HepG2 (cell line): Measurements from ENCODE around the gene TNN. TPM values are rescaled to one million over a fixed set of nuclear protein-coding genes. Genes with fewer than 3 reads are reported as not detected.
"Not testable (repeated sequence)": the region's sequence is repeated elsewhere in the genome, so short reads cannot be mapped to it uniquely, and the experiment has no call there.

Experiments used
- ATAC-seq: fragments of 200-7000 bp; cut with Tn5 transposase; 3 replicates; pipeline ENCODE4 v1.9.1; 2020; ENCODE audit warnings: mild to moderate bottlenecking, moderate library complexity
- BruUV-seq: library from RNA; stranded (reverse); fragments of 400-500 nt; replicated peaks from 2 replicates; lab custom pipeline; 2021; lab: Mats Ljungman, UMichigan
- CTCF ChIA-PET: fragments of 300-600 bp; formaldehyde crosslinking; extraction: SDS; loops from one replicate; lab custom pipeline; 2021; ENCODE audit warnings: low total read pairs, inconsistent platforms, low intra/inter-chr PET ratio; lab: Yijun Ruan, JAX
- POLR2A ChIA-PET: fragments of 350-600 bp; sonication (Branson Sonifier 250); formaldehyde crosslinking; loops from one replicate; lab custom pipeline; 2020; ENCODE audit warnings: antibody characterized with exemption, inconsistent platforms; lab: Yijun Ruan, JAX
- DNase-seq: peaks from one replicate; pipeline ENCODE4 v3.0.0-alpha.2; 2015; ENCODE audit warnings: low spot score
- FAIRE-seq: peaks from 3 replicates; lab custom pipeline; 2011; peaks lifted over from hg19 to GRCh38; lab: Jason Lieb, UNC
- H2AFZ ChIP-seq: one replicate; pipeline ENCODE4 v1.6.1; 2011; ENCODE audit warnings: low read length, inconsistent platforms
- H3K27ac ChIP-seq: fragments of 300-600 bp; 3 replicates; pipeline ENCODE4 v1.8.0; 2011; ENCODE audit warnings: mixed run types, mild to moderate bottlenecking, mixed read lengths, low read length, inconsistent platforms; ENCODE audit not compliant: insufficient read depth; ENCODE audit errors: extremely low read length
- H3K27me3 ChIP-seq, 2 experiments: fragments of 200-600 bp in 1 of 2; 2 replicates in 1 of 2; 3 replicates in 1 of 2; pipeline versions ENCODE4 v1.6.0 to v1.8.0; 2011; ENCODE audit warnings: low read length in 2 of 2, mild to moderate bottlenecking in 2 of 2, moderate library complexity in 2 of 2, inconsistent platforms in 1 of 2; ENCODE audit not compliant: insufficient read depth in 2 of 2, control insufficient read depth in 1 of 2
- H3K36me3 ChIP-seq, 2 experiments: fragments of 200-600 bp in 1 of 2; replicated peaks in 1 of 2; 2 replicates in 1 of 2; 3 replicates in 1 of 2; pipeline versions ENCODE4 v1.5.1 to v1.8.0; 2011; ENCODE audit warnings: low read length in 2 of 2, inconsistent platforms in 1 of 2; ENCODE audit not compliant: insufficient read depth in 2 of 2, control insufficient read depth in 1 of 2
- H3K4me1 ChIP-seq: 2 replicates; pipeline ENCODE4 v1.5.1; 2012; ENCODE audit warnings: low read length, inconsistent platforms; ENCODE audit not compliant: insufficient read depth
- H3K4me2 ChIP-seq: 2 replicates; pipeline ENCODE4 v1.6.0; 2011; ENCODE audit warnings: low read depth, low read length, inconsistent platforms
- H3K4me3 ChIP-seq, 3 experiments: fragments of 200-600 bp in 1 of 3; sonication (generic), shearing (Covaris generic) in 1 of 3; replicated peaks in 1 of 3; 2 replicates each; pipeline ENCODE4 v1.5.1; 2011 to 2016; ENCODE audit warnings: low read length in 3 of 3, inconsistent platforms in 2 of 3, low read depth in 2 of 3, mild to moderate bottlenecking in 2 of 3, control low read depth in 1 of 3, mixed read lengths in 1 of 3; ENCODE audit not compliant: insufficient read depth in 1 of 3
- H3K79me2 ChIP-seq: one replicate; pipeline ENCODE4 v1.6.1; 2011; ENCODE audit warnings: low read length, inconsistent platforms; ENCODE audit not compliant: insufficient read depth
- H3K9ac ChIP-seq: 2 replicates; pipeline ENCODE4 v1.6.0; 2011; ENCODE audit warnings: mild to moderate bottlenecking, low read depth, low read length, inconsistent platforms; ENCODE audit not compliant: insufficient read depth
- H3K9me3 ChIP-seq: 2 replicates; pipeline ENCODE4 v1.5.1; 2012; ENCODE audit warnings: mild to moderate bottlenecking, low read length
- H4K20me1 ChIP-seq: 2 replicates; pipeline ENCODE4 v1.6.0; 2011; ENCODE audit warnings: inconsistent platforms, mild to moderate bottlenecking, low read length, moderate library complexity; ENCODE audit not compliant: insufficient read depth
- EEA1 ChIP-seq: sonication (generic); formaldehyde crosslinking; IDR thresholded peaks from 2 replicates; pipeline ENCODE4 v1.5.1; 2020; ENCODE audit warnings: mild to moderate bottlenecking, missing genetic modification reagents, borderline replicate concordance
- POLR2G ChIP-seq: fragments of 200-400 bp; formaldehyde crosslinking; IDR thresholded peaks from 2 replicates; pipeline ENCODE4 v1.6.1; 2018; ENCODE audit warnings: mild to moderate bottlenecking, low read depth, low read length, moderate library complexity
- WGBS: methylation state at CpG from one replicate; pipeline ENCODE4 v1.1.6; 2017; ENCODE audit warnings: low lambda C conversion rate; 5-methylcytosine and 5-hydroxymethylcytosine counted together
- in situ Hi-C: cut with HindIII; loops from 2 replicates; pipeline ENCODE4 v1.10.0; 2017; ENCODE audit warnings: low pct_unique_long_range_greater_than_20kb; ENCODE audit not compliant: extremely low pct_ligation_motif_present
- intact Hi-C: fragments of 100-400 bp; cut with micrococcal nuclease; formaldehyde crosslinking; loops from one replicate; pipeline ENCODE4 v1.10.0; 2022; ENCODE audit not compliant: unreplicated experiment
- polyA plus RNA-seq, 8 experiments: library from polyadenylated mRNA; depleted of rRNA in 3 of 8; stranded (reverse) in 7 of 8; unstranded in 1 of 8; fragments of >200 nt; fragmentation: Illumina TruSeq in 4 of 8; extraction: Trizol in 4 of 8; gene quantifications; 2 replicates each; pipeline versions ENCODE4 v1.2.1 to v1.2.3, GENCODE V29; 2011 to 2016; ENCODE audit warnings: low read depth in 4 of 8, missing spikeins in 1 of 8, mixed read lengths in 1 of 8; ENCODE audit not compliant: insufficient read depth in 1 of 8
- total RNA-seq, 5 experiments: library from RNA; depleted of rRNA; stranded (reverse); fragments of >200 nt; fragmentation: Illumina TruSeq; extraction: Trizol; gene quantifications; 2 replicates each; pipeline ENCODE4 v1.2.3, GENCODE V29; 2016; ENCODE audit warnings: low read depth in 1 of 5

TNN gene
- total and polyA plus RNA-seq, 2 of the 13 experiments (the other 11 are each of a cell fraction or from before 2014, with no cell fraction given): not detected

DNA sequence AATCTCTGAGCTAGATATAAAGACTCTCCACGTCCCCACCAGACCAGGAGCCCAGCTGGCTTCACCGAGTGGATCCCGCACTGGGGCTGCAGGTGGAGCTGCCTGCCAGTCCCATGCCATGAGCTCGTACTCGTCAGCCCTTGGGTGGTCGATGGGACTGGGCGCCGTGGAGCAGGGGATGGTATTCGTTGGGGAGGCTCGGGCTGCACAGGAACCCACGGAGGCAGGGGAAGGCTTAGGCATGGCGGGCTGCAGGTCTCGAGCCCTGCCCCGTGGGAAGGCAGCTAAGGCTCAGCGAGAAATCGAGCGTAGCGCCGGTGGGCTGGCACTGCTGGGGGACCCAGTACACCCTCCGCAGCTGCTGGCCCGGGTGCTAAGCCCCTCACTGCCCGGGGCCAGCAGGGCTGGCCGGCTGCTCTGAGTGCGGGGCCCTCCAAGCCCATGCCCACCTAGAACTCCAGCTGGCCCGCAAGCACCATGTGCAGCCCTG is 40.7 kb downstream of the TNN start:
- FAIRE-seq, POLR2A ChIA-PET, H3K27me3 ChIP-seq, DNase-seq, BruUV-seq, H3K4me1 ChIP-seq, H3K4me2 ChIP-seq, H4K20me1 ChIP-seq, CTCF ChIA-PET, intact Hi-C loops, H3K9me3 ChIP-seq, H3K79me2 ChIP-seq, H2AFZ ChIP-seq, H3K9ac ChIP-seq, H3K36me3 ChIP-seq, H3K27ac ChIP-seq, H3K4me3 ChIP-seq, in situ Hi-C loops, ATAC-seq: not testable (repeated sequence)
- no CpG with 5 or more reads among the region's 25 CpGs for WGBS

DNA sequence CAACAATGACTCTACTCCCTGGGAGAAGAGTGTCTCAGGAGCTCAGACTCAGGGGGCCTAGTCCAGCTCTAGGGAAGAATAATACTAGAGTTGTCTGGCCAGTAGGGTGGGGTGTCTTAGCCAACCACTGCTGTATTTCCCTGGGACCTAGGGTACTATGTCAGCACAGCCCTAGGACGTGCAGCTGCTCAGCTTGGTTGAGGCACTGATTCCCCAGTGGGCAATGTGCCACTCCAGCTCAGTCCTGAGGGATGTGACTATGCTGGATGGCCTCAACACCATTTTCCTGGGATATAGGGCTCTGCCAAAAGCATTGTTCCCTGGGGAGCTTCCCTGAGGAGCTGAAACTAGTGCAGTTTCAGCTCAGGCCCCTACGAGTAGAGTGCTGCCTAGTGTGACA is 47.4 kb downstream of the TNN start:
- 20% methylated on average over 1 of the region's 2 CpGs for WGBS
- no peak for TF ChIP-seq POLR2G
- TF ChIP-seq EEA1 (CRISPR knock-in tag): no peak
- TF ChIP-seq, all 625 proteins: peak for 0

More for the DNA sequence above, 47.4 kb downstream of the TNN start:
- H3K4me1 ChIP-seq: no peaks in the 10 kb centered on the region
- H3K4me2 ChIP-seq: no peak overlapping the region
- H4K20me1 ChIP-seq: no peaks in the 10 kb centered on the region
- H3K27me3 ChIP-seq: no peaks in the 10 kb centered on the region
- no peaks in the 10 kb centered on the region for H3K36me3 ChIP-seq
- no peak overlapping the region for H3K9ac ChIP-seq
- intact Hi-C loops (no loop called here), in situ Hi-C loops (loop anchor here (5.0 kb wide), 1 partner anchor 73 kb away; no protein-coding TSS in a partner anchor)
- no peak overlapping the region for H3K27ac ChIP-seq
- H2AFZ ChIP-seq: no peak overlapping the region
- H3K79me2 ChIP-seq: no peaks in the 10 kb centered on the region
- FAIRE-seq (no peak), ATAC-seq (no peak), DNase-seq (no peak)
- no peak overlapping the region for H3K4me3 ChIP-seq
- ChIA-PET CTCF (no interaction called here), POLR2A (no interaction called here)
- no TSS peak for BruUV-seq
- H3K9me3 ChIP-seq: peaks cover 5% of the 10 kb centered on the region
